ENCODE data around the gene SYNE1.
A peak's percentile ranks its signal among the peaks of the same experiment; 100 is the strongest.

Gene SYNE1

DNA sequence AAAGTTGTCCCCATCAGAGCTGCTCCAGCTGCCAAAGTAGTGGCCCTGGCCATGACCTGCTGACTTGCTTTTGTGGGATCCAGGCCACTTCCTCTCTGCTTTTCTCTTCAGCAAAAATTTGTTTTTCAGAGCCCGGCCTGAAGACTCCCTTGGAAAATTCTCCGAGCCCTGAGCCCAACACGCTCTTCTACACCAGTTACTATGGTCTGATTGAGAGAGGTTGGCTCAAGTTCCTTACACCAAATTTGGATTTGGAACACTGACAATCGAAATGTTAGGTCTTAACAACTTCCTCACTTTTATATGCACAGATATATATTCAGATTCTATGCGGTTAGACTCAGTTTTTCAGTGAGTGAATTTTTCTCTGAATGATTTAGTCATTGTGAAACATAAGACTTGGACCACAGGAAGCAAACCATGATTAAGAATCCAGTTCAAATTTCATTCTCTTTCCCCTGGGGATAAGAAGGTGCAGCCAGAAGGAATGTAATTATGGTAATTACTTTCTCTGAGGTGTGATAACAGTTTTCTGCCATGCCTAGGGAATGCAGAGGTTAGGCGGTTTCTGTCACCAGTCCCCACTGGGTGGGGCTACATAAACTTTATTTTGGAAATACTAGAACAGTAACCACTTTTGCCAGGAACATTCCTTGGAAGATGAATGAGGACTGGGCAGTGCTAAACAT, 365.2 kb downstream of the SYNE1 start:
- Histone ChIP-seq H3K27me3 (ENCODE audit: low read length) (no peaks in the 10 kb centered on the region), H3K79me2 (ENCODE audit: insufficient read depth, low read length) (no peaks in the 10 kb centered on the region), H4K20me1 (ENCODE audit: low read depth, low read length) (no peaks in the 10 kb centered on the region), H3K27ac (ENCODE audit: low read depth, low read length) (no peak overlapping the region), H3K4me2 (ENCODE audit: low read depth, low read length, poor library complexity, severe bottlenecking) (no peak overlapping the region), H3K9ac (ENCODE audit: low read length) (no peak overlapping the region), H3K9me3 (ENCODE audit: insufficient read depth, low read length) (no peaks in the 10 kb centered on the region), H2AFZ (ENCODE audit: low read depth, low read length, severe bottlenecking) (no peak overlapping the region), H3F3A (ENCODE audit: insufficient read depth) (0 out of 2 replicates have a peak, but pooled peaks cover 7% of the 10 kb centered on the region), H3K36me3 (ENCODE audit: low read length) (peaks cover 53% of the 10 kb centered on the region), H3K4me3 (ENCODE audit: insufficient read depth, low read length, poor library complexity, severe bottlenecking) (no peak overlapping the region), H3K9me2 (replicated peaks; ENCODE audit: insufficient read depth, low read length) (no peaks in the 10 kb centered on the region)
- TF ChIP-seq, protein P1, sequence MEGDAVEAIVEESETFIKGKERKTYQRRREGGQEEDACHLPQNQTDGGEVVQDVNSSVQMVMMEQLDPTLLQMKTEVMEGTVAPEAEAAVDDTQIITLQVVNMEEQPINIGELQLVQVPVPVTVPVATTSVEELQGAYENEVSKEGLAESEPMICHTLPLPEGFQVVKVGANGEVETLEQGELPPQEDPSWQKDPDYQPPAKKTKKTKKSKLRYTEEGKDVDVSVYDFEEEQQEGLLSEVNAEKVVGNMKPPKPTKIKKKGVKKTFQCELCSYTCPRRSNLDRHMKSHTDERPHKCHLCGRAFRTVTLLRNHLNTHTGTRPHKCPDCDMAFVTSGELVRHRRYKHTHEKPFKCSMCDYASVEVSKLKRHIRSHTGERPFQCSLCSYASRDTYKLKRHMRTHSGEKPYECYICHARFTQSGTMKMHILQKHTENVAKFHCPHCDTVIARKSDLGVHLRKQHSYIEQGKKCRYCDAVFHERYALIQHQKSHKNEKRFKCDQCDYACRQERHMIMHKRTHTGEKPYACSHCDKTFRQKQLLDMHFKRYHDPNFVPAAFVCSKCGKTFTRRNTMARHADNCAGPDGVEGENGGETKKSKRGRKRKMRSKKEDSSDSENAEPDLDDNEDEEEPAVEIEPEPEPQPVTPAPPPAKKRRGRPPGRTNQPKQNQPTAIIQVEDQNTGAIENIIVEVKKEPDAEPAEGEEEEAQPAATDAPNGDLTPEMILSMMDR (IDR thresholded peaks at IDR 0.05; ENCODE audit: insufficient read depth, low read length, poor library complexity, severe bottlenecking): no peak
- TF ChIP-seq EZH2phosphoT487 (conservative IDR thresholded peaks at IDR 0.05; ENCODE audit: low read length): no peak

DNA sequence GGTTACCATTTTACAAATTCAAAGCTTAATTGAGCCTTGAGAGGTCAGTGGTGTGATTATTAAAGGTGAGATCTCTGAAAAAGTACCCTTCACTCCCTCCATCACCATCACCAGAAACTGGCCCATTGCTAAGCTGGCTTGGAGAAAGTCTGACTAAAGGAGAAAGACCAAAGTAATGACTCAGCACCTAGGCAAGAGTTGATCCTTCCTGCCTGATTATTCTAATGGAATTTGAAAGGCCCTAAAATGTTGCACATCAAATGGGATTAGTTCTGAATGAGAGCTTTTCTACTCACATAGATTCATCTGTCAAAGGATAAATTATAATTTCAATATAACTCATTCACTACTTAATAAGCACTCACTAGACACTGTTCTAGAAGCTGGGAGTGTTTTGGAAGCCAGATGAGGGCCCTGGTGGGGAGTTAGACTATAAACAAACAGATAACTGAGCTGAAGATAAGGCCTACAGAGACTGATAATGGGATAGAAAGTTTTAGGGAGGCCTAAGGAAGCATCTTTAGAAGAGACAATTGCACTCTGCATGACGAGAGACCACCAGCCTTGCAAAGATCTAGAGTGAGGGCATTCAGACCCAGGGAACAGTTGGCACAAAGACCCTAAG, 366.7 kb downstream of the SYNE1 start:
- TF ChIP-seq EZH2phosphoT487 (conservative IDR thresholded peaks at IDR 0.05; ENCODE audit: low read length): no peak
- TF ChIP-seq, protein P1 (IDR thresholded peaks at IDR 0.05; ENCODE audit: insufficient read depth, low read length, poor library complexity, severe bottlenecking): no peak
- 0 out of 2 replicates have a peak, but pooled peaks cover 7% of the 10 kb centered on the region for H3F3A ChIP-seq (ENCODE audit: insufficient read depth)
- H3K27me3 ChIP-seq (ENCODE audit: low read length): no peaks in the 10 kb centered on the region
- H3K9me3 ChIP-seq (ENCODE audit: insufficient read depth, low read length): no peaks in the 10 kb centered on the region
- H3K9ac ChIP-seq (ENCODE audit: low read length): no peak overlapping the region
- no peak overlapping the region for H2AFZ ChIP-seq (ENCODE audit: low read depth, low read length, severe bottlenecking)
- H3K79me2 ChIP-seq (ENCODE audit: insufficient read depth, low read length): no peaks in the 10 kb centered on the region
- peak overlapping the region; percentile 30; the same call in 1 of the 2 replicates for H3K27ac ChIP-seq (ENCODE audit: low read depth, low read length)
- H3K36me3 ChIP-seq (ENCODE audit: low read length): peaks cover 63% of the 10 kb centered on the region
- no peaks in the 10 kb centered on the region for H3K9me2 ChIP-seq (replicated peaks; ENCODE audit: insufficient read depth, low read length)
- H3K4me3 ChIP-seq (ENCODE audit: insufficient read depth, low read length, poor library complexity, severe bottlenecking): no peak overlapping the region
- no peaks in the 10 kb centered on the region for H4K20me1 ChIP-seq (ENCODE audit: low read depth, low read length)
- no peak overlapping the region for H3K4me2 ChIP-seq (ENCODE audit: low read depth, low read length, poor library complexity, severe bottlenecking)

DNA sequence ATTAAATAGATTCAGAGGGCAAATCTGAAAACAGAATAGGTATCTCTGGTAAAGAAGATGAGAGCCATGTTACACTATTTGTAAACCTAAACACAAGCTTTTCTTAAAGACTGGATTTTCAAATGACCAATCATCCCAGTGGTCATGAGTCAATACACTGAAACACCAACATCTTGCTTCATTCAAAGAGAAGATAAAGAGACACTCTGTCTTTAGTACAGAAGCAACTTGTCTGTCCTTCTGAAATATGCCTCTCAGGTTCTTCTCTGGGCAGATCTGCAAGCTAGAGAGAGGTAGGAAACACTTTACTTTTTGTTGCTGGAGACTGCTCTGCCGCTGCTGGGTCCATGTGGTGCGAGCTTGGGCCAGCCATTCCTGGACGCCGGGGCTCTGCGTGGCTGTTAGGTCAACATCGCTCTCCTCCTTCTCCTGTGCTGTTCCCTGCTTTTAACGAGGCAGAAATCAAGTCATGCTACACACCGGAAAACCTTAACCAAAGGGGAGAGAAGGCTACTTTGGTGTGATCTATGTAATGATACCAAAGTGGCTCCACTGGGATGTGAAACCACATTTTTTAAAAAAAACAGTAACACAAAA, 368.2 kb downstream of the SYNE1 start:
- Histone ChIP-seq H3K36me3 (ENCODE audit: low read length) (peaks cover 67% of the 10 kb centered on the region), H3K4me2 (ENCODE audit: low read depth, low read length, poor library complexity, severe bottlenecking) (no peak overlapping the region), H3K4me3 (ENCODE audit: insufficient read depth, low read length, poor library complexity, severe bottlenecking) (no peak overlapping the region), H4K20me1 (ENCODE audit: low read depth, low read length) (no peaks in the 10 kb centered on the region), H3F3A (ENCODE audit: insufficient read depth) (0 out of 2 replicates have a peak, but pooled peaks cover 7% of the 10 kb centered on the region), H3K27me3 (ENCODE audit: low read length) (no peaks in the 10 kb centered on the region), H3K79me2 (ENCODE audit: insufficient read depth, low read length) (no peaks in the 10 kb centered on the region), H2AFZ (ENCODE audit: low read depth, low read length, severe bottlenecking) (no peak overlapping the region), H3K9ac (ENCODE audit: low read length) (no peak overlapping the region), H3K9me3 (ENCODE audit: insufficient read depth, low read length) (no peaks in the 10 kb centered on the region), H3K9me2 (replicated peaks; ENCODE audit: insufficient read depth, low read length) (no peaks in the 10 kb centered on the region), H3K27ac (ENCODE audit: low read depth, low read length) (no peak overlapping the region)
- TF ChIP-seq, protein P1 (IDR thresholded peaks at IDR 0.05; ENCODE audit: insufficient read depth, low read length, poor library complexity, severe bottlenecking): no peak
- no peak for TF ChIP-seq EZH2phosphoT487 (conservative IDR thresholded peaks at IDR 0.05; ENCODE audit: low read length)

Measured in SU-DHL-6 (cell line).